ENCODE data around the gene SMIM24.
"Not testable (repeated sequence)": the region's sequence is repeated elsewhere in the genome, so short reads cannot be mapped to it uniquely, and the experiment has no call there.

SMIM24 gene

GRCh38 chr19:3509566-3509989 lies 29.3 kb upstream of the SMIM24 start:
- in situ Hi-C loops (cut with HindIII; ENCODE audit: low sequenced_read_pairs) = no loop called here
- no peak for TF ChIP-seq CTCF (IDR thresholded peaks at IDR 0.05; ENCODE audit: low read depth, low read length, missing control alignments)
- no peak overlapping the region for H3K4me3 ChIP-seq (ENCODE audit: low read depth, low read length)
- no peak for DNase-seq (ENCODE audit: low read depth)

GRCh38 chr19:3508771-3509535 lies 28.6 kb upstream of the SMIM24 start:
- H3K4me3 ChIP-seq (ENCODE audit: low read depth, low read length) = no peak overlapping the region
- no peak for DNase-seq (ENCODE audit: low read depth)
- in situ Hi-C loops (cut with HindIII; ENCODE audit: low sequenced_read_pairs) = no loop called here
- TF ChIP-seq CTCF (IDR thresholded peaks at IDR 0.05; ENCODE audit: low read depth, low read length, missing control alignments) = no peak

- DNase-seq (ENCODE audit: low read depth); in situ Hi-C loops (cut with HindIII; ENCODE audit: low sequenced_read_pairs): not testable (repeated sequence)
- H3K4me3 ChIP-seq (ENCODE audit: low read depth, low read length) = peak overlapping the region; percentile 87
Measured at GRCh38 chr19:3508121-3508661, 27.9 kb upstream of the SMIM24 start.

- TF ChIP-seq CTCF (IDR thresholded peaks at IDR 0.05; ENCODE audit: low read depth, low read length, missing control alignments) = no peak
- peak overlapping the region; percentile 87 for H3K4me3 ChIP-seq (ENCODE audit: low read depth, low read length)
- in situ Hi-C loops (cut with HindIII; ENCODE audit: low sequenced_read_pairs) = no loop called here
- DNase-seq (ENCODE audit: low read depth) = no peak
Measured at GRCh38 chr19:3507371-3508120, 27.2 kb upstream of the SMIM24 start.

- in situ Hi-C loops (cut with HindIII; ENCODE audit: low sequenced_read_pairs) = no loop called here
- TF ChIP-seq CTCF (IDR thresholded peaks at IDR 0.05; ENCODE audit: low read depth, low read length, missing control alignments) = no peak
- no peak for DNase-seq (ENCODE audit: low read depth)
- peak overlapping the region; percentile 87 for H3K4me3 ChIP-seq (ENCODE audit: low read depth, low read length)
Measured at GRCh38 chr19:3506384-3507340, 26.3 kb upstream of the SMIM24 start.

- DNase-seq (ENCODE audit: low read depth) = peak; percentile 94
- TF ChIP-seq CTCF (IDR thresholded peaks at IDR 0.05; ENCODE audit: low read depth, low read length, missing control alignments) = no peak
- in situ Hi-C loops (cut with HindIII; ENCODE audit: low sequenced_read_pairs) = no loop called here
- peak within 1 kb of the TSS; percentile 87 for H3K4me3 ChIP-seq (ENCODE audit: low read depth, low read length)
Measured at GRCh38 chr19:3505598-3506383, 25.5 kb upstream of the SMIM24 start, which contains the start of gene FZR1. TSS of gene FZR1 (plus strand) at chr19:3506311. CDS start at chr19:3522990, 16,679 bp downstream.

All from astrocyte of the cerebellum (primary cell).